Right renal pelvis (tissue), 4 donors: Measurements from ENCODE around the gene GAB3. TPM values are rescaled to one million over a fixed set of nuclear protein-coding genes. Genes with fewer than 3 reads are reported as not detected.

ENCODE experiments used
- polyA plus RNA-seq, 4 donors: library from polyadenylated mRNA; unstranded; fragments of 120-200 nt; gene quantifications; one replicate each; pipeline ENCODE4 v1.2.1, GENCODE V29; 2013; ENCODE audit not compliant: insufficient read length in 4 of 4

The GAB3 gene
- polyA plus RNA-seq, 4 donors = 1.5 to 3.2 (median 2.4) TPM

Other genes with a start within 250 kb of the GAB3 start
- 10 to 100 TPM; 28.3 to 44.5 (median 37.2) TPM for gene FAM3A, start 234.8 kb downstream of the GAB3 start, polyA plus RNA-seq
- 10 to 100 TPM; 38.0 to 43.2 (median 41.0) TPM for gene G6PD, start 204.2 kb downstream of the GAB3 start, polyA plus RNA-seq
- gene IKBKG, start 203.5 kb downstream of the GAB3 start, polyA plus RNA-seq = 10 to 100 TPM; 15.2 to 20.1 (median 16.7) TPM
- not detected for gene CTAG1A, start 165.9 kb downstream of the GAB3 start, polyA plus RNA-seq
- gene CTAG1B, start 131.8 kb downstream of the GAB3 start, polyA plus RNA-seq = not detected
- not detected for gene CTAG2, start 97.5 kb downstream of the GAB3 start, polyA plus RNA-seq
- gene DKC1, start 11.8 kb upstream of the GAB3 start, polyA plus RNA-seq = 10 to 100 TPM; 49.1 to 62.9 (median 59.5) TPM
- gene MPP1, start 54.4 kb upstream of the GAB3 start, polyA plus RNA-seq = 10 to 100 TPM; 31.4 to 40.7 (median 34.2) TPM
- gene SMIM9, start 83.6 kb upstream of the GAB3 start, polyA plus RNA-seq = not detected
- gene F8A1, start 135.3 kb upstream of the GAB3 start, polyA plus RNA-seq = 10 to 100 TPM; 15.4 to 25.1 (median 19.2) TPM